HG03064 (cell line): ENCODE measurements around the gene ANKS1B.

Source experiments
- ATAC-seq: cut with Tn5 transposase; IDR thresholded peaks from one replicate; pipeline ENCODE4 v1.9.1; 2021; ENCODE audit warnings: low read depth; ENCODE audit not compliant: unreplicated experiment

Gene ANKS1B

DNA sequence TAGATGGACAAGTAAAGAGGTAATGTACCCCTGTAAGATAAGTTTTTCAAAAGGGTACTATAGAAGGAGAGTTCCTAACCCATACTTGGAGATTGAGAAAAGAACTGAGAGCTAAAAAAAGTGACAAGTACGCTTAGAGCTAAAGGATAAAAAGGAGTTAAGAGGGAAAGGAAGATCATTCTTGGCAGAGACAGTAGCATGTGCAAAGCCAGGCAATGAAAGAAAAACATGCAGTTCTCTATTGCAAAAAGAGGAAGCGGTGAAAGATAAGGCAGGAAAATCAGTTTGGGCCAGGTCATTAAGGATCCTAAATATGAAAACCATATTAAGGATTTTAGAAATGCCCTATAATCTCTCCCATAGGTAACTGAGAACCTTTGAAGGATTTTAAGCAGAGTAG lies 837.6 kb downstream of the ANKS1B start:
- no peak for ATAC-seq

DNA sequence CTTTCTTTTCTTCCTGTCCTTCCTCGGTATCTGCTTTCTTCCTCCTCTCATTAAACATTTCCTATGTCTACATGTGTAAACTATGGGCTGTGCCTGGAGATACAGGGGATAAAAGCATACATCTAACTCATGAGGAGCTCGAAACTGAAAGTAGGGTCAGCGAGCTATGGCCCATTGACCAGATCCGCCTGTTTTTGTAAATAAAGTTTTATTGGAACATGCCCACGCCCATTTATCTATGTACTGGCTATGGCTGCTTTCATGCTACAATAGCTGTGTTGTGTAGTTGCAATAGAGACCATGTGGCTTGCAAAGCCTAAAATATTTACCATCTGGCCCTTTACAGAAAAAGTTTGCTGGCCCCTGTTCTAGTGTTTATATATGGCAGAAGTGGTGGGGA lies 838.0 kb downstream of the ANKS1B start:
- no peak for ATAC-seq

DNA sequence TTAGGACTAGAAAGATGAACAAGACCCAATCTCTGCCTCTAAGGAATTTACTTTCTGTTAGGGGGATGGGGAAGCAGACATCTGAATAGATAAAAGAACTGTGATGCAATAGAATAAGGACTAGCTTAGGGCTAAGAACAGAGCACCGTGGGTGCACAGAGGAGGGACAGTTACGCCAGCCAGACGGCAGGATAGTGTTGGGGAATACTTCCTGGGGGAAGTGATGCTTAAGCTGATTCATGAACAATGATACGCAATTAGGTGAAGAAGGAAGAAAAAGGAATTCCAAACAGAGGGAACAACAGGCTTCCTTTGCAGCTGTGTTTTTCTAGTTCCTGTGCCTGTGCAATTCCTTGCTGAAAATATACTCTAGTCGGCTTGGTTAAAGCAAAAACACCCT lies 838.6 kb downstream of the ANKS1B start:
- no peak for ATAC-seq

DNA sequence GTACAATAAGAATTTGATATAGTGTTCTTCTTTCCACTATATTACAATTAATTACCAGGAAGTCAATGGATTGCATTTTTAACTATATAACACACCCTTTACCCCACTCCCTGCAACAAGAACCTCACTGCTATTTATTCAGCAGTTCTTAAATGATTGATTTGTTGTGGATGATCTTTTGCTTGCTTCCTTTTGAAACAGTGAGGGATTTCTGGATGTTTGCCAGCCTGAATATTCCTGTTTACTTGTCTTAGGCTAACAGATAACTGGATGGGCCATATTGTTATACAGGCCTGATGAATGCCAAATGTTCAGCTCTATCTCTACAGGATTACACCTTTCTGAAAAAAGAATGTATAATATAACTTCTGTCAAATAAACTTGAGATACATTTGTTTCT lies 842.1 kb downstream of the ANKS1B start:
- ATAC-seq, result no peak

DNA sequence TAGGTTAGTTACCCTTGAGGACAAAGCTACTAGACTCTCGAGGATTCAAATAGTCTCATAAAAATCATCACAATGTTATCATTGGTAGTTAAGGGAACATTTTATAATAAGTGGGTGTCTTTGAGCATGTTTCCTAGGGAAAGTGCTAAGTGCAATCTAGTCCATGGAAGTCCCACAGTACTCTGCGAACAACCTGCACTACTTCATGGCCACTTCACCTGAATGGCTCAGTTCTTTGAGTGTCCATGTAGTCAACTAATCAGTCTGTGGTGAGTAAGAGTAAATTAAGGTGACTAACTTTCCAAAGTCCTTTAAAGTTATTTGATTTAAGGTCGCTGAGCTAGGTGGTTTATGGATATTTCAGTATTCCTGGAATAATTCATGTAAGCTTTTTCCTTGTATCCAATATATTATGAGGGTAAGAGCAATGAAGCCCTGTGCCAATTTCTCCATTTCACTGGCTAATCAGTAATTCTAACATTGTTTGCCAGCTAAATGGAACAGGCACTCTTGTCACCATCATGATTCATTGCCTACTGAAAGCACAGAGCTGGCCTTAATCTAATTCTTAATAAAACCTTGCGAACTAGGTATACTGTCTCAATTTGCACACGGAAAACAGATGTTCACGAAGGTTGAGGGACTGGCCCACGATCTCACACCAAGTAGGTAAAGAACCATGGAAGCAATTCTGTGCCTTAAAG lies 844.6 kb downstream of the ANKS1B start:
- ATAC-seq, result no peak

DNA sequence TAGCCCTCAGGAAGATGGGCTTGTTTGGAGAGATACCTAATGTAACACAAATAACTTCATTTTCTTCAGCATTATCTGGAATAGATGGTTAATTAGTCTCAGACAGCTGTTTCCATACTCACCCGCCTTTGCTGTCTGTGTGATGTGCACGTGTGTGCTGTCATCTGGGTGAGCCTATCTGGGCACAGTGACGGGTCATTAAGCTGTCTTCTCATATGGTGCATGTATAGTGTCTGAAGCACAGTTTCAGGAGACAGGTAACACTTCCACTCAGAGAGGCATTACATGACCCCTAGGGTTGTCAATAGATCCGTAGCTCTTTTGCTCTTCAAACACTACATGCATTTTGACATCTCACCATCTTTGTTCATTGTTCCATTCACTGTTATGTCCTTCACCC lies 846.3 kb downstream of the ANKS1B start:
- no peak for ATAC-seq

DNA sequence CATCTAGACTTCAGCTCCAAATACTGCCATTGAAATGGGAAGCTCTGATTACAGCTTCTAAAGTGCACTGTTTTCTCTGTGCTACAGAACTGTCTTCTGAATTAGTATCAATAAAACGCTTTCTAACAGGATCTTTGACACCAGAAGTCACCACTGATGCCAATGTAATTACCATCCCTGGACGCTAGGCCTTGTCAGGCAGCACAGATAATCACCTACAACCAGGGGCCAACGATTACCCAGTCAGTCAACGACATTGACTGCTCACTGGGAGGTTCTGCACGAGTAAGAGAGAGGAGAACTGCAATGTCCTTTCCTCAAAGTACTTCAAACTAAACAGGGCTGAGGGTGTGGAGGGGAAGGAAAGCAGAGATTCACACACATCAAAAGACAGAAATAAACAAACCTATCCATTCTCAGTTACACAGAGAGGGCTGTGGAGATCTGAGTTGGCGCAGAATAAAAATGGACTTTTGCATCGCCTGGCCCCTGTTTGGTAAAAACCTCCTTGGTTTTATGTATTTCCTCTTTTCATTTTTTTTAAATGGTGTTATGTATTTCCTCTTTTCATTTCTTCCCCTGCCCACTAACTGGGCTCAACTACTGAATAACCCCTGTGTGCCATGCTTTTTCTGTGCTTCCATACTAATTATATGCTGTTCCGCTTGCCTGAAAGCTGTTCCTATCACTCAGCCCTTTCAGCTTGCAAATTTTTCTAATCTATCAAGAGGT lies 847.4 kb downstream of the ANKS1B start:
- no peak for ATAC-seq

DNA sequence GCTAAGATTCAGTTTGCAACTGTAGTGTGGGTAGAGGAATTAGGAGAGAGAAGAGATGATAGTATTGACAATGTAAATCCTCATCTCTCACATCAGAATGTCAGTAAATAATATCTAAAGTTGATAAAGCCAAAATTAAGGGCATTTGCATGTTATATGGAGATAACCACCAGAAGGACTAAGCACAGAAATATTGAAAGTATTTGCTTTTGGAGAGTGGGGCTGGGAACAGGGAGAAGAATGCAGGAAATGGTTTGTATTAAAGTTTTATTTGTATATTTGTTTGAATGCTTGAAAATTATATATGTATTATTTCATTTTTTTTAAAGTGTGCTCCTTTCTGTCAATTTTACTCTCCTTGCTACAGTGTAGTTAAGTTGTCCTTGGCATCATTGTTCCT lies 848.2 kb downstream of the ANKS1B start:
- ATAC-seq, result no peak

DNA sequence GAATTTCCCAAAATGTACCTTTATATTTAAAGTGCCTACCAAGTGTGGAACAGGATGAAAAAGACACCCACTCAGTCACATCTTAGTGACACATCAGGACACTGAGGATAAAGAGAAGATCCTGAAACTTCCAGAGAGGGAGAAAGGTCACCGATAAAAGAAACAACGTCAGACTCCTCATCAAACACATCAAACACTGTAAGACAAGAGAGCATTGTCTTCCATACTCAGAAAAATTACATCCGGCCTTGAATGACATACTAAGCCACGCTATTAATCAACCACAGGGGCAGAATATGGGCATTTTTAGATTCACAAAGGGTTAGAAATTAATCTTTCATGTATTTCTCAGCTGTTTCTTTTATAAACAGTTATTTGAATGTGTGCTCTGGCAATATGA lies 849.4 kb downstream of the ANKS1B start:
- ATAC-seq, result no peak

DNA sequence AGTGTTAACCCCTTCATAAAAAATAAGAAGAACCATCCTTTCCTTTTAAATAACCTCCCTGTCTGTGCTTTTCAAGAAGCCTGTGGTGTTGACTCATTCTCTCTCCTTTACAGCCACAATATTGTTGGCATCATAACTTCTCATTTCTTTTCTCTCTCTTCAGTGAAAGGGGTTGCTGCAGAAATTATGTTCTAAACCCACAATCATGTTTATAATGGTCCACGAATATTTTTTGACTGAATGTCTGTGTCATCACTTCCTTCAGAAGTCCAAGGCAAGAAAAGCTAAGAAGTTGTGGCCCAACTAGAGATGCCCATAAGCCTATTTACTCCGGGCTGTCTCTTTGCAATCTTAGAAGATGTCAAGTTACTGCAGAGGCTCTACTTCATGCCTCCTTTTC lies 851.3 kb downstream of the ANKS1B start:
- no peak for ATAC-seq

DNA sequence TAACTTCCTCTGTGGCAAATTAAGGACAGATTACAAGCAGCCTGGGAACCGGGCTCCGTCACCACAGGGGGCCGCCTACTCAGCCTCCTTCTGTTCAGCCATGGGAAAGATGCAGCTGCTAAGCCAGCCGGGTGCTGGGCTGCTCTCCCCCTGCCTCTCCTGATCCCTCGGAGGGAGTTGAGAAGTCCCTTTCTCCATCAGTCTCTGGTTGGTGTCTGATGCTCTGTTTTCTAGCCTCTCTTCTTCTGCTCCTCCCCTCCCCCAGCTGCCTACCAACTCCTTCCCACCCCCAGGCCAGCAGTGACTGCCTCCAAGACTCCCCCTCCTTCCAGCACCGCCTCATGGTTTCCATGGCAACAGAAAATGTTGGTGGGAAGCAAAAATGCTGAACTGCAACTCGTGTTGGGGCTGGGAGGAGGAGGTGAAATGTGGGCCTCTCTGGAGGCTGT lies 853.0 kb downstream of the ANKS1B start:
- no peak for ATAC-seq

DNA sequence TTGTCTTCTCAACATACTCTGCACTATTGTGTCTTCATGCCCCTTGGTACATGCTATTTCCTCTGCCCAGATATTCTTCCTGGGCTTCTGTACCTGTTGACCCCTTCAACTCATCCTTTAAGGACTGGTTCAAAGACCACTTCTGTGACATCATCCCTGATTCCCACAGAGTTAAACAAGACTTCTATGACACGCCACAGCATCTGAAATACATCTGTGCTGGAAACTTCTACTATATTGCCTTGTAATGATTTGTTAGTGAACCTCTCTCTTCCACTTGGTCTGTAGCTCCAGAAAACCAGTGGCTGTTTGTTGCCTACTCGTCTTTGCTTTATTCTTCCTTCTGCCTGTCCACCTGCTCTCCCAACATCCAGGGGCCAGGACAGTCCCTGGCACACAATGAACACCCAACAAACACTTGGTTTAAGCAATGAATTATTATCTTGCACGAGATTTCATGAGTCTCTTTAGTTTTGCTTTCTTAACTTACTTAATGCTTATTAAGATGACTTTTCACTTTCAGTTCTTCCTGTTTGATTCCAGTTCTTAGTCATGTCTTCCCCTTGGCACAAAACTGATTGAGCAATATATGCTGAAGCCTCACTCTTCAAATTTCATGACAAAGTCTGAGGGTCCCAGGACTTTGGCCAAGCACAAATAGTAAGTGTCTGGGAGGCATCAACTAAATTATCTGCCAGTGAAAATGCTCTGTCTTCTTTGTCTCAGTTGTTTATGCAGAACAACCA lies 853.8 kb downstream of the ANKS1B start:
- peak; percentile 92 for ATAC-seq

DNA sequence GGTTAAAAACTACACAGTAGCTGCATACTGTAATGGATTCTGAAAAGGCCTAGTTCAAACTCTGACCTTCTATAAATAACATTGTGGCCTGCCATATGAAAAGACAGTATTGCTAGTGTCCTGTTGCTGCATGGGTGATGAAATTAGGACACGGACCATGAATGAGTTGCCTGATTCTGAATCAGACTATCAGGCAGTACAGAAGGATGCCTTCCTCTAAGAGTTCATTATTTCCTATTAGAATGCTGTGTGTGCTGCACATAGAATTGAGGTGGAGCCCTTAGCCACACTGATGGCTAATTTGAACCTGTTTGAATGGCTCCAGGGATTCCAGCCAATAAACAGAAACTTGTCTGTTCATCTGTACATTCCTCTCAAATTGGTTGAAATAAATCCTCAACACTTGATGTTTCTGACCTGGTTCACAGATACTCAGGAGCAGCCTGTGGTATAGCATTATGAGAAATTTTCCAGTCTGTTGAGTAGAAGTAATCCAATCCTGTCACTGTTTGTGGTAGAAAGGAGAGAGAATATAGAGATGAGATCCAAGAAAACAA lies 856.4 kb downstream of the ANKS1B start:
- ATAC-seq, result no peak

DNA sequence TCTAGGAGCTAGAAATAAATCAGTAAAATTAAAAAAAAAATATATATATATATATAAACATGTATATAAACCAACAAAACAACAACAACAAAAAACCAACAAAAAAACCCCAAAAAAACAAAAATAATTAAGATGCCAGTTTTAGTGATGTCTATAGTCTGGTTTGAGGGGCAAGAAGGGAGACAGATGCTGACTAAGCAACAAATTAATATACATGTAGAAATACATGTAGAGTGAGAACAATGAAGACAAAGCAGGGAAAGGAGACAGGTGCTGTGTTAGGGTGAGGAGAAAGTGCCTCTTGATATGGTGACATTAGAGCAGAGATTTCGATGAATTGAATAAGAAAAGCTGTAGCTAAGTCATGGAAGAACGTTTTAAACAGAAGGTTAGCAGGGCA lies 861.8 kb downstream of the ANKS1B start:
- no peak for ATAC-seq

DNA sequence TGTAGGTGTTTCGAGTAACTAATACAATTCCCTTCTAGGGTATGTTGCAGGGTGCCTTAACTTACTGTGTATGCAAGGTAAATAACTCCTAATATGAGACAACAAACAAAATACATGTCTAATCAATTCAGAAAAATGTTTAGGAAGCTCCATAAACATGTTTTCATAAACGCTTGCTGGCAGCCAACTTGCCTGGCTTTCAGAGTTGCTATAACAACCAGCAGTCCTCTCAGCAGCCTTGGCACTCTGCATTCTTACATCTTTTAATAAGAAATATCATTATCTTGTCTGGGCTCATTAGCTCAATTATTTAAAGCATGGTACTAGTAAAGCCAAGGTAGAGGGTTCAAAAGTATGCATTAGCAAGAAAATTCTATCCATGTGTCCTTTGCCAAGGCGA lies 862.2 kb downstream of the ANKS1B start:
- no peak for ATAC-seq

DNA sequence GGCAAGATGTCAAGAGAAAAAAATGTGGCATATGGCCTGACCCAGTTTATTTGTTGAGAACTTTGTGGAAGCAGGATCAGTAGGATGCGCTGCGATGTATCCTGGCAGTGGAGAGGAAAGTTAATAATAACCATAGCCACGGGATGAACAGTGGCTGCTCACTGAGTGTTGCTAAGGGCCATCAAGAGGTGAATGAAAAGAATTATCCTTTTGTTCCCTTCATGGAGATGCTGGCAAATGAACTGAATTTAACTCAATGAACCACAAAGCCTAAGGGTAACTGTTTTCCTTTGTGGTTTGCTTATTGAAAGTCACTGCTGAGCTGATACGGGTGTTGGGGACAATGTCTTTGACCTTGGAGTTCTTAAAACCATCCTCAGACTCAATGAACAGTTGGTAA lies 863.2 kb downstream of the ANKS1B start:
- no peak for ATAC-seq

DNA sequence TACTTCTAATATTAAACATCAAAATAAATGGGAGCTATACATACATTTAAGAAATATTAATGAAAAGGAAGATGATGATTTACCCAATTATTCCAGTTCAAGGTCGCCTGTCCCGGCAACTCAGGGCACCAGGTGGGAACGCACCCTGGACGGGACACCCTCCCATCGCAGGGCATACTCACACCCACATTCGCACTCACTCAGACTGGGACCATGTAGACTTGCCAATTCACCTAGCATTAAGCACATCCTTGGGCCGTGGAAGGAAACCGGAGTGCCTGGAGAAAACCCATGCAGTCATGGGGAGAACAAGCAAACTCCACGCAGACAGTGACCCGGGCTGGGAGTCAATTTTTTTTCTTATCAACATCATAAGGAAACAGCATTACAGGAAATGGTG lies 864.8 kb downstream of the ANKS1B start:
- no peak for ATAC-seq

DNA sequence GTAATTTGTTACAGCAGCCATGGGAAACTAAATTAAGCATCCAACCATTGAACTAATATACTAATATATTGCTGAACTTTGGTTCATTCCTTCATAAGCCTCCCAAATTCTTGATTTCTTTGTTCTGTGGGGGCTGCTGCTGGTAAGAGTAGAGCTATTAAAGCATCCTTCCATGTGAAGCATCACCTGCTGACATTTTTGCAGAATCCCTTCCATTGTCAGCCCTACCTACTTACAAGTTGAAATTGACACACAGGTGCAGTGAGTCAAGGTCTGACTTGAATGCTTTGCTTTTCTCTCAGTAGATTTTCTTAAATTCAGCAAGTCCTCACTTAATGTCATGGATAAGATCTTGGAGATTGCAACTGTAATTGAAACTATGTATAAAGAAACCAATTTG lies 865.3 kb downstream of the ANKS1B start:
- no peak for ATAC-seq

DNA sequence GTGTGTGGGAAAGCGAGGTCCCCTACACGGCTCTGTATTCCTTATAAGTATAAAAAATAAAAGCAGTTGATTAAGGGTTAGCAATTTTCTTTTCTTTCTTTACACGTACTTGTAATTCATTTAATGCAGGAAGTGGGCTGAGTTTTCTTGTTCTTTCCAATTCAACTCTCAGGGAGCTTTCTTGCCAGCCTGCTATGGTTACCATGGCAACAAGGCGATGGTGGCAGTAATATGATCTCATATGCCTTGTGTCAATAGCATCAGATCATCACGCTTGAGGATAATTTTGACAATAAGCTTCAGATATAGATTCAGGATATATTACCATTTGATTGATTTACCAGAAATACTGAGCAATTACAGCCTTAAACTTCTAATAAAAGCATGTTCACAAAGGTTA lies 873.1 kb downstream of the ANKS1B start:
- ATAC-seq, result no peak

DNA sequence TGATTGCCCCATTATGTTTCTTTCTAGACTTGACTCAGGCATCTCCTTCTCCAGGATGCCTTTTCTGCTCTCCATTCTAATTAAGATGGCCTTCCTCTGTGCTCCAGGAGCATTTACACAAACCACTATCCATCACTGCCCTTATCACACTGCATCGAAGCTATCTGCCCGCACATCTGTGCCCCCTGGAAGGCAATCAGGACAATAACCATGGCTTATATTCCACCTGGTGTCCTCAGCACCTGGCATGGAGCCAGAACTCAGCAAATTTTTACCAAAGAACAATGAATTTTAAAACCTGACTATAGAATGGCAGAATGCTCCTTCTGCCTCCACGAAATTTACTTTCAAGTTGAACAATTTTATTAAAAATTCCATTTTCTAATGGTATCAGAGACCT lies 873.9 kb downstream of the ANKS1B start:
- no peak for ATAC-seq

DNA sequence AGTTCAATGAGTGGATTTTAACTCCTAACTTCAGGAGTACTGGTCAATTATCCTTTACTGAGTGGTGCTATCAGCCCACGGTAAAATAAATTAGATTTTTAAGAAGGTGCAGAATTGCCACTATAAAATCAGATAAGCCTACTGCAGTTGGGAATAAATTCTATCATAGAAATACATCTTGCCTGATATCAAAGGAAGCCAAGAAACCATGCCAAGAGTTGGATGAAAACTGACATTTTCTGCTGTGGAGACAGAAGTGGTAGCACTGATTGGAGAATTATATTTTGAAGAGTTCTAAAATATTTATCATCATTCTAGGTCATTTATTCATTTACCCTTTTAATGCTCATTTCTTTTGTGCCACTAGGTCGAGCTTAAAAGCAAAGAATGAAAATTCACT lies 874.5 kb downstream of the ANKS1B start:
- ATAC-seq, result no peak
